B cell (primary cell): ENCODE measurements around the gene GUCA2B. TPM values are rescaled to one million over a fixed set of nuclear protein-coding genes. Genes with fewer than 3 reads are reported as not detected.

Experiments
- ATAC-seq: fragments of 200-7000 bp; cut with Tn5 transposase; one replicate; pipeline ENCODE4 v1.10.0; 2021; ENCODE audit warnings: low read depth, mild to moderate bottlenecking, moderate number of reproducible peaks, moderate library complexity
- CTCF ChIA-PET: fragments of 350-600 bp; sonication (Branson Sonifier 250); formaldehyde crosslinking; loops from one replicate; lab custom pipeline; 2021; ENCODE audit warnings: antibody characterized with exemption, inconsistent platforms; lab: Charles Lee
- POLR2A ChIA-PET: fragments of 350-600 bp; sonication (Branson Sonifier 250); formaldehyde crosslinking; loops from one replicate; lab custom pipeline; 2021; ENCODE audit warnings: antibody characterized with exemption; lab: Charles Lee
- DNase-seq: peaks from one replicate; pipeline ENCODE4 v3.0.0; 2013
- H2AFZ ChIP-seq: 2 replicates; pipeline ENCODE4 v1.6.1; 2012; ENCODE audit warnings: mild to moderate bottlenecking, low read depth, low read length; ENCODE audit not compliant: insufficient read depth, poor library complexity, severe bottlenecking
- H3K27ac ChIP-seq, 2 donors: 1 replicate in 1 of 2; 2 replicates in 1 of 2; pipeline ENCODE4 v1.5.1; 2012 to 2013; ENCODE audit warnings: low read length in 2 of 2, mild to moderate bottlenecking in 2 of 2, moderate library complexity in 1 of 2
- H3K27me3 ChIP-seq, 4 experiments: fragments of 200-600 bp in 1 of 4; sonication (generic) in 1 of 4; replicated peaks in 1 of 4; 1 replicate in 2 of 4; 2 replicates in 2 of 4; pipeline versions ENCODE4 v1.6.1 to v1.7.0; 2013 to 2016; ENCODE audit warnings: low read length in 3 of 4, mild to moderate bottlenecking in 2 of 4, mixed read lengths in 1 of 4, moderate library complexity in 1 of 4; ENCODE audit not compliant: insufficient read depth in 4 of 4, control insufficient read depth in 3 of 4; ENCODE audit errors: control extremely low read depth in 1 of 4
- H3K36me3 ChIP-seq, 2 experiments: replicated peaks in 1 of 2; 1 replicate in 1 of 2; 2 replicates in 1 of 2; pipeline versions ENCODE4 v1.6.1 to v1.7.1; 2013; ENCODE audit warnings: low read length in 1 of 2; ENCODE audit not compliant: insufficient read depth in 2 of 2, control insufficient read depth in 1 of 2; ENCODE audit errors: control extremely low read depth in 1 of 2, extremely low read depth in 1 of 2
- H3K4me1 ChIP-seq, 2 donors: fragments of 200-600 bp in 1 of 2; sonication (generic) in 1 of 2; 1 replicate in 1 of 2; 2 replicates in 1 of 2; pipeline versions ENCODE4 v1.5.1 to v1.6.1; 2013 to 2017; ENCODE audit warnings: low read length in 2 of 2; ENCODE audit not compliant: control insufficient read depth in 2 of 2, insufficient read depth in 2 of 2
- H3K4me2 ChIP-seq: replicated peaks from 2 replicates; pipeline ENCODE3; 2012; ENCODE audit warnings: mild to moderate bottlenecking, low read depth, low read length; ENCODE audit not compliant: poor library complexity, severe bottlenecking
- H3K4me3 ChIP-seq, 5 experiments: fragments of 200-600 bp in 1 of 5; sonication (generic) in 1 of 5; 1 replicate in 3 of 5; 2 replicates in 2 of 5; pipeline versions ENCODE4 v1.5.1 to v1.7.0; 2011 to 2016; ENCODE audit warnings: low read length in 4 of 5, mild to moderate bottlenecking in 4 of 5, low read depth in 2 of 5, control low read depth in 1 of 5, moderate library complexity in 1 of 5; ENCODE audit not compliant: insufficient read depth in 1 of 5; ENCODE audit errors: control extremely low read depth in 1 of 5, extremely low read depth in 1 of 5
- H3K79me2 ChIP-seq: fragments of 200-600 bp; sonication (generic); one replicate; pipeline ENCODE4 v1.6.0; 2016; ENCODE audit warnings: low read length; ENCODE audit not compliant: control insufficient read depth, insufficient read depth
- H3K9ac ChIP-seq: fragments of 200-600 bp; sonication (generic); 2 replicates; pipeline ENCODE4 v1.6.1; 2017; ENCODE audit warnings: mild to moderate bottlenecking, low read length, moderate library complexity
- H3K9me3 ChIP-seq, 3 donors: one replicate each; pipeline versions ENCODE4 v1.6.1 to v1.7.1; 2013; ENCODE audit warnings: low read length in 2 of 3; ENCODE audit not compliant: control insufficient read depth in 2 of 3, insufficient read depth in 1 of 3; ENCODE audit errors: control extremely low read depth in 1 of 3
- H4K20me1 ChIP-seq: 2 replicates; pipeline ENCODE4 v1.6.0; 2012; ENCODE audit warnings: mild to moderate bottlenecking, low read length; ENCODE audit not compliant: insufficient read depth, control insufficient read depth, poor library complexity, severe bottlenecking
- H3K27ac Mint-ChIP-seq: one replicate; pipeline ENCODE4 v1.8.0; 2021; ENCODE audit warnings: mixed read lengths
- H3K27me3 Mint-ChIP-seq: one replicate; pipeline ENCODE4 v1.8.0; 2021; ENCODE audit warnings: mixed read lengths
- H3K4me1 Mint-ChIP-seq: one replicate; pipeline ENCODE4 v1.8.0; 2021; ENCODE audit warnings: mixed read lengths
- H3K4me3 Mint-ChIP-seq: one replicate; pipeline ENCODE4 v1.8.0; 2021; ENCODE audit warnings: mixed read lengths
- H3K9me3 Mint-ChIP-seq: one replicate; pipeline ENCODE4 v1.8.0; 2022; ENCODE audit warnings: mixed read lengths; ENCODE audit not compliant: insufficient read depth
- EZH2 ChIP-seq: IDR thresholded peaks from 2 replicates; pipeline ENCODE4 v1.6.1; 2012; ENCODE audit warnings: borderline replicate concordance, low read depth, mild to moderate bottlenecking, moderate library complexity, low read length; ENCODE audit not compliant: insufficient read depth, poor library complexity, severe bottlenecking
- WGBS: methylation state at CpG from one replicate; pipeline ENCODE4 v1.1.5; 2013; ENCODE audit warnings: missing lambda C conversion rate; ENCODE audit not compliant: insufficient coverage; 5-methylcytosine and 5-hydroxymethylcytosine counted together
- intact Hi-C: fragments of 100-400 bp; cut with micrococcal nuclease; formaldehyde crosslinking; loops from one replicate; pipeline ENCODE4 v1.10.0; 2022
- polyA plus RNA-seq: library from polyadenylated mRNA; depleted of rRNA; stranded (reverse); fragments of >200 nt; gene quantifications from 2 replicates; pipeline ENCODE4 v1.2.3, GENCODE V29; 2012
- total RNA-seq, 2 donors: library from RNA; stranded (reverse); fragments of 120-200 nt in 1 of 2; gene quantifications; 1 replicate in 1 of 2; 2 replicates in 1 of 2; pipeline versions ENCODE4 v1.2.3 to v1.2.4, GENCODE V29; 2013 to 2022
- TF ChIP-seq, protein P1 (sequence below): fragments of 200-600 bp; IDR thresholded peaks from one replicate; pipeline ENCODE4 v1.8.0; 2022; ENCODE audit warnings: antibody characterized with exemption, mild to moderate bottlenecking

GUCA2B gene
- total and polyA plus RNA-seq, 2 donors (not counting 1 experiment from before 2014, with no cell fraction given): not detected

DNA sequence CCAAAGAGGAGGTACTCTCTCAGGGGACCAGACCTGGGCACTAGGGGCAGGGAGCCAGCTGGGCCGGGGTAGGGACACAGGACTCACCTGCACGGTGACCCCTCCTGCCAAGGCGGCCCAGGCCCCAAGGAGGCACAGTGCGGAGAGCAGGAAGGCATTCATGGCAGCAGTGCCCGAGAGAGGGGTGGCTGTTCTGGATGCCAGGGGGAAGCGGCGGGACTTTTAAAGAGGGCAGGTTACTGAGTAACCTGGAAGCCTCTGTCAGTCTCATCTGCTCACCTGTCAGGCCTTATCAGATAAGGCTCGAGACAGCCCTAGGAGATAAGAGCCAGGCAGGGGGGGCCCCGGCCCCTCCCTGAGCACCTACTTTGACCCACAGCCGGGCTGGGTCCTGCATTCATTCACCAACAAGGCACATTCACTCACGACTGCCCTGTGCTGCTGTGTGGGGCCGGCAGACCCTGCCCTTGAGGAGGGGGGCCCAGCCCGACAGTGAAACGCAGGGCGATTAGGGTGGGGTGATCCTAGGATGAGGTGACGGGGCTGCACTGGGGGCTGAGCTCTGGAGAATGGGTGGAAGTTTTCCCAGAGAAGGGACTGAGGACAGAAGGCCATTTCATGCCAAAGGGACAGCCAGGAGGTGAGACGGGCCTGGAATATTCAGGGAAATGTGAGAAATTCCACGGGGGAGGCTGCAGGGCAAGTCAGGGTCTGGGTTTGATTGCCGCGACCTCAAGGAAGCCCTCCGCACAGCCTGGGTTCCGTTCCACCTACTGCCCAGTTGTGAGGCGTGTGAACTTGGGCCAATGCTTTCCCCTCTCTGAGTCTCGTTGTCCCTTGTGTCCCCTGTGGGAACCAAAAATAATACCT is 11.6 kb downstream of the GUCA2B start, which contains the start of gene GUCA2A:
GUCA2A (minus strand) TSS at position 195 of the 870 bp plus-strand sequence; CDS start at position 162, 33 bp downstream.
- Mint-ChIP-seq H3K27ac (no peak within 1 kb of the TSS), H3K9me3 (peaks cover 3% of the 10 kb centered on the region), H3K4me3 (no peak within 1 kb of the TSS), H3K27me3 (peaks cover 12% of the 10 kb centered on the region), H3K4me1 (no peaks in the 10 kb centered on the region)
- ATAC-seq (no peak), DNase-seq (no peak)
- Histone ChIP-seq H3K36me3 (no peaks in the 10 kb centered on the region), H3K79me2 (no peaks in the 10 kb centered on the region), H3K4me1 (no peaks in the 10 kb centered on the region), H3K9me3 (peaks cover 0 to 5% (median 0%) of the 10 kb centered on the region in 3 donors), H3K4me3 (no peak within 1 kb of the TSS), H3K27me3 (peaks cover 0 to 7% (median 0%) of the 10 kb centered on the region in 4 experiments), H3K9ac (no peak within 1 kb of the TSS), H3K4me2 (no peak within 1 kb of the TSS), H4K20me1 (no peaks in the 10 kb centered on the region), H3K27ac (no peak within 1 kb of the TSS), H2AFZ (no peak within 1 kb of the TSS)
- TF ChIP-seq EZH2: no peak
- TF ChIP-seq, protein P1, sequence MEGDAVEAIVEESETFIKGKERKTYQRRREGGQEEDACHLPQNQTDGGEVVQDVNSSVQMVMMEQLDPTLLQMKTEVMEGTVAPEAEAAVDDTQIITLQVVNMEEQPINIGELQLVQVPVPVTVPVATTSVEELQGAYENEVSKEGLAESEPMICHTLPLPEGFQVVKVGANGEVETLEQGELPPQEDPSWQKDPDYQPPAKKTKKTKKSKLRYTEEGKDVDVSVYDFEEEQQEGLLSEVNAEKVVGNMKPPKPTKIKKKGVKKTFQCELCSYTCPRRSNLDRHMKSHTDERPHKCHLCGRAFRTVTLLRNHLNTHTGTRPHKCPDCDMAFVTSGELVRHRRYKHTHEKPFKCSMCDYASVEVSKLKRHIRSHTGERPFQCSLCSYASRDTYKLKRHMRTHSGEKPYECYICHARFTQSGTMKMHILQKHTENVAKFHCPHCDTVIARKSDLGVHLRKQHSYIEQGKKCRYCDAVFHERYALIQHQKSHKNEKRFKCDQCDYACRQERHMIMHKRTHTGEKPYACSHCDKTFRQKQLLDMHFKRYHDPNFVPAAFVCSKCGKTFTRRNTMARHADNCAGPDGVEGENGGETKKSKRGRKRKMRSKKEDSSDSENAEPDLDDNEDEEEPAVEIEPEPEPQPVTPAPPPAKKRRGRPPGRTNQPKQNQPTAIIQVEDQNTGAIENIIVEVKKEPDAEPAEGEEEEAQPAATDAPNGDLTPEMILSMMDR: no peak
- CTCF ChIA-PET: interaction anchor here (0.7 to 4.6 kb wide), 2 partner anchors 9 kb away, joined by 3 to 17 read pairs; no protein-coding TSS in a partner anchor
- WGBS: 95% methylated on average over 21 of the region's 24 CpGs
- intact Hi-C loops: no loop called here
- POLR2A ChIA-PET: no interaction called here
